ENCODE measurements around the gene PPT2.

PPT2 gene, protein sequence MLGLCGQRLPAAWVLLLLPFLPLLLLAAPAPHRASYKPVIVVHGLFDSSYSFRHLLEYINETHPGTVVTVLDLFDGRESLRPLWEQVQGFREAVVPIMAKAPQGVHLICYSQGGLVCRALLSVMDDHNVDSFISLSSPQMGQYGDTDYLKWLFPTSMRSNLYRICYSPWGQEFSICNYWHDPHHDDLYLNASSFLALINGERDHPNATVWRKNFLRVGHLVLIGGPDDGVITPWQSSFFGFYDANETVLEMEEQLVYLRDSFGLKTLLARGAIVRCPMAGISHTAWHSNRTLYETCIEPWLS

GRCh38 chr6:32153564-32154513, at the start of gene PPT2:
Gene PPT2, plus strand, starts transcription at chr6:32154141. Its CDS starts 454 bp downstream, at chr6:32154595.
- peak; percentile 88 for DNase-seq (ENCODE audit: low read depth in 2 of 2)

DNA sequence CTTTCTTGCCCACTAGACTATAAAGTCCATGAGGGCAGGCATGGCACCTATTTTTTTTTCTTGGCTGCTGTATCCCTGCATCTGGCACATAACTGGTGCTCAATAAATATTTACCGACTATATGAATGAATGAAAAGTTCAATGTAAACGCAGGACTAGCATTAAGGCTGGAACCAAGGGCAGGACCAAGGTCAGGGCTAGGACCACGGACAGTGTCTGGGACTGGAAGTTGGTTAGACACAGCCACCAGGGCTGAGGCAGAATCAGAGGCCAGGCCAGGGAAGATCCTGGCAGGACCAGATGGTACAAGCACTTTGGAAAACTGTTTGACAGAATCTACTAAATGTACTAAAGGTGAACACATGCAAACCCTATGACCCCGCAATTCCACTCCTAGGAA, 48.5 kb upstream of the PPT2 start:
- no peak for DNase-seq (ENCODE audit: low read depth in 2 of 2)

GRCh38 chr6:32107406-32107805, 46.5 kb upstream of the PPT2 start:
- no peak for DNase-seq (ENCODE audit: low read depth in 2 of 2)

DNA sequence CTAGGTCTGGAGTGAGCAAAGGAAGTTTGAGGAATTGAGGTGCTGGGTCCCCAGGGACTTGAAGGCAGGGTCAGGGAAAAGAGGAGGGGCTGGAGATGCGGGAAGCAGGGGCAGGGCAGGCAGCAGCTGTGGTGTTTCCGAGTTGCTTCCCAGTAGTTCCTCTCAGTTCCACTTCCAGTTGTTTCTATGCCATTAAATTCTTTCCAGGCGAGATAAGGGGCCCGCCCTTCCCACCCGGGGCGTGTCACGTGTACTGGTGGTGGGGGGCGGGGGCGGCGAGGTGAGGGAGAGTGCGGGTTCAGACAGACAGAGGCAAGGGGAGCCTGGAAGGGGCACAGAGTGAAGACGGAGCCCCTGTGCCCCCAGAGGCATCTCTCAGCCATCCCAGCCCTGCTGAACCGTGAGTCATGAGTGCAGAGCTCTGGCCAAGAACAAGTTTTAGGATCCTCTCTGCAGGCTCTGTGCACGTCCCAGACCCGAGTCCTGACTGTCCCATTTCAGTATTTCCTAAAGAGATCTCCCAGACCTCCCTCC, 45.8 kb upstream of the PPT2 start:
- no peak for DNase-seq (ENCODE audit: low read depth in 2 of 2)

GRCh38 chr6:32108727-32109113, 45.2 kb upstream of the PPT2 start:
- DNase-seq (ENCODE audit: low read depth in 2 of 2) = no peak

- no peak for DNase-seq (ENCODE audit: low read depth in 2 of 2)
Observed at GRCh38 chr6:32109114-32109764, 44.7 kb upstream of the PPT2 start, which contains the start of gene TNXB. Gene TNXB, minus strand, starts transcription at chr6:32109338. Its CDS starts 11,140 bp downstream, at chr6:32098198.

- DNase-seq (ENCODE audit: low read depth in 2 of 2) = no peak
Observed at GRCh38 chr6:32109765-32110160, 44.2 kb upstream of the PPT2 start.

GRCh38 chr6:32110632-32111031, 43.3 kb upstream of the PPT2 start:
- no peak for DNase-seq (ENCODE audit: low read depth in 2 of 2)

DNA sequence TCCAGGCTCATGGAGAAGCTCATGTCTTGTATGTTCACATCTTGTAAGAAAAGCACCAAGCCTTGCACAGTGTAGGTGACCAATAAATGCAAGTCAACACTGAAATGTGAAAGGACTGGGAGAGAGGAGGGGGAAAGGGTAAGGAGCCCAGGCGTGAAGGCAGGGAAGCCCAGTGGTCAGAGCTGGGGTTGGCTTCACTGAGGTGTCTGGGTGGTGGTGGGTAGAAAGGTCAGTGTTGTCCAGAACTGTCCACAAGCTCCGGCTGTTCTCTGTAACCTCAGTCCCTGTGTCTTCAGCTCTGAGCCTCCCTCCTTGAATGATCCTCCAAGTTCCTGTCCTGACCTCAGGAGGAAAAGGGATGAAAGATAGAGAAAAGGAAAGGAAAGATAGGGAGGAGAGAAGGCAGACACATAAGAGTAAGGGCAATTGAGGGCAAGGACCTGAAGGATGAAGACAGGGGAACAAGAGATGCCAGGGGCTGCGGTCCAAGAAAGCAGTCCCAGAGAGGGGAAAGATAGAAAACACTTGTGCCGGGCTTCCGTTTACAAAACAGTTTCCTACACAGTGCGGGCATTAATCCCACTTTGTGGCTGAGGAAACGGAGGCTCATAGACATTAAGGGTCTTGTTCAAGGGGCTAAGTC, 42.4 kb upstream of the PPT2 start:
- DNase-seq (ENCODE audit: low read depth in 2 of 2) = no peak

DNA sequence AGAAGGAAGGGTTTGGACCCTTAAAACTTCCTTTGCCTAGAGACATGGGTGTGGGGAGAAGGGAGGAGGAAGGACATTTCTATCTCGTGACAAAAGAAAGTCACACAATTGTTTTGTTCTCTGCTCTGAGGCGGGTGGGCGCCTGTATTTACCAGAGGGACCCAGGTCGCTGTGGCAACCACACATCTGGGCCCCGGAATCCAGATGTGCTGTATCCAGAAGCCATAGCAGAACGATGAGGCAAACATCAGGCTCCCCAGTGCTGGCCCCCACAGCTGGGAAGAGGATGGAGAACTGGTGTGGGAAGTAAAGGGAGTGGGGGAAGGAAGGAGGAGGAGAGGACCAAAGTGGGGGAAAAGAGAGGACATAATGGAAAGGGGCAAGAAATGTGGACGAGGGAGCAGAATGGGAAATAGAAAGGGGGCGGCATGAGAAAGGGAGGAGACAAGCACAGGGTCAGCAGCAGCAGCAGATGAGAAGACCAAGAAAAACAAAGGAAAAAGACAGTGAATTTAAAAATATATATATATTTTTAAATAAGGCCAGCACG, 41.4 kb upstream of the PPT2 start:
- DNase-seq (ENCODE audit: low read depth in 2 of 2) = no peak

DNA sequence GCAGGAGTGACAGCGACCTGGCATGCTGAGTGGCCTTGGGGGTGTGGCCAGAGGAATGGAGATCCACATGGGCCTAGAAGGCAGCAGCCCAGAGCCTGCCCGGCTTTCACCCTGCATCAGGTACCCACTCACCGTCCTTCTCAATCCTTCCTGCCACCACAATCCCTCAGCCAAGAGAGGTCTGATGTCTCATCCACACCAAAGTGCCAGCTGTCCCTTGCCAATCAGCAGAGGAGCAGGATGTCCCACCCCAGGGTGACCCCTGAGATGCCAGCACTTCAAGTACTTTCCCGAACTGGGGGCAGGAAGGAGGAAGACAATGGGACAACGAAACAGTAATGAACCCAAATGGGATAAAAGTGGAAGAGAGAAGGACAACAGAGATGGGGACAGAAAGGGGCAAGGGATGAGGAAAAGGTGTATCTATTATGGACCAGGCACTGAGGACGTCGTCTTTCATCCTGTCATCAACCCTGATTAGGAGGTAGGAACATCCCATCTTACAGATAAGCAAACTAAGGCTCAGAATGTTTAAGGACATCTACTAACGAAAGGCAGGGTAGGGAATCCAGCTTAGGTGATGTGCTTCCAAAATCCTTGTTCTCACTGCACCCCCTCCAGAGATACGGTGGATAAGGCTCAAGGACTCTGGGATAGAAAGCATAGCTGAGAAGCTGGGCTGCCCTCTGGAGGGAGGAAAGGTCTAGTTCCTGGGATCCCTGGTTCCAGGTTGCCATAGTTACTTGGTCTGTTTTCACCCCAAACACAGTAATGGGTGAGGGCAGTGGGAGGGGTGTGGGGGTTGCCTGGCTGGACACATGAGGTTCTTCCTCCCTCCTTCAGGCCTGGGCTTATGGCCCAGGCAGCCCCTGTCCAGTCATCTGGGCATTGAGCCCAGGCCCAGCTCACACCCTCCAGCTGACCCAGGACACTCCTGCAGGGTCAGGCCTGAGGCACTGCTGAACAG, 40.3 kb upstream of the PPT2 start:
- no peak for DNase-seq (ENCODE audit: low read depth in 2 of 2)

GRCh38 chr6:32114796-32115195, 39.1 kb upstream of the PPT2 start:
- DNase-seq (ENCODE audit: low read depth in 2 of 2) = no peak

DNA sequence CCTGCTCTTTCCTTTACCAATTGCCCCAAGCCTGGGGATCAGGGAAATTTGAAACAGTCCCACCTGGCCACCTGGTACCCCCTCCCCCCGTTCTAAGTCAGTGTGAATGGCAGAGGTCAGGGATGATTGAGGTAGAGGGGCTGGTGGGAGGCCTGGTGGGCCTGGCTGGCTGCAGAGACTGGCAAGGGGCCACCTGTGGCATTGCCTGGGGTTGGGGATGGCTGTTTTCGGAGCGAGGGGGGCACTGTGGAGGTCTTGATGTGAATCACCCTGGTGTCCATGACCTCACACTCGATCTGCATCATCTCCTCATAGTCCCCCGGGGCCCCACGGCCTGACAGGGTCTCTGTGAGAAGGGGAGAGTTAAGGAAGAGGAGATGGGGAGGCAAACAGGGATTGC, 38.3 kb upstream of the PPT2 start:
- no peak for DNase-seq (ENCODE audit: low read depth in 2 of 2)

- DNase-seq (ENCODE audit: low read depth in 2 of 2) = no peak
Observed at GRCh38 chr6:32116674-32117073, 37.3 kb upstream of the PPT2 start.

- no peak for DNase-seq (ENCODE audit: low read depth in 2 of 2)
Observed at GRCh38 chr6:32117461-32117860, 36.5 kb upstream of the PPT2 start.

DNA sequence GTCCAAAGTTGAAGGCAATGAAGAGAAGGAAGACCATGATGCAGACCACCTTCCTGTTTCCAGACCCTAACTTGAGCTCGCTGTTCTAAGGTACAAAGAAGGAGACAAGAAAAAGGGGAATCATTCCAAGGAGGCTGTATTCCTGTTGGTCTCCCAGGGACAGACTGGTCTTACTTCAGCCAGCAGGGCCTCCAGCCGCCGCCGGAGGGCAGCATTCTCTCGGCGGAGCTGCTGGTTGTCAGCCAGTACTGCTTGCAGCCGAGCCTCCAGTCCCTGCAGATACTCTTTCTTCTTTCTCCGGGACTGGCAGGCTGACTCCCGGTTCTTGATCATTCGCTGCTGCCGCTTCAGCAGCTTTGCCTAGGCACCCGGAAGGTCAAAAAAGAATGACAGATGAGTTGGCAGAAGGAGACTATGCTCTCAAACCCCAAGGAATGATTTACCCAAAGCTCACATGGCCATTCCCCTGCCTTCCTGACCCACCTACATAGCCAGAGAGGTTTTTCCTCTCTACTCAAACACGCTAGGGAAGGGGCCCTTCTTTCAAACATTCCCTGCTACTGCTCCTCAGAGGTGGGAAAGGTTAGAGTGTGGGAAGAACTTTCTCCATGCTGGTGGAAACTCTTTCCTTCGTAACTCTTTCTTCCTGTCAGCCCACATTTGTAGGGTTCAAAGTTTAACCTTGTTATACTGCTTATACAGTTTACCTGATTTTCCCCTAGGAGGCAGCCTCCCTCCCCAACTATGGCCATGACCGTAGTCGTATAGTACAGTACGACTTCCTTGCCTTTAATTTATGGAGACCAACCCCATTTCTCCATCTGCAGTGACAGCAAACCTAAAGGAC, 34.9 kb upstream of the PPT2 start:
- peak in 1 of 2 experiments; percentile 60 for DNase-seq (ENCODE audit: low read depth in 2 of 2)

- no peak for DNase-seq (ENCODE audit: low read depth in 2 of 2)
Observed at GRCh38 chr6:32120573-32121059, 33.3 kb upstream of the PPT2 start.

DNA sequence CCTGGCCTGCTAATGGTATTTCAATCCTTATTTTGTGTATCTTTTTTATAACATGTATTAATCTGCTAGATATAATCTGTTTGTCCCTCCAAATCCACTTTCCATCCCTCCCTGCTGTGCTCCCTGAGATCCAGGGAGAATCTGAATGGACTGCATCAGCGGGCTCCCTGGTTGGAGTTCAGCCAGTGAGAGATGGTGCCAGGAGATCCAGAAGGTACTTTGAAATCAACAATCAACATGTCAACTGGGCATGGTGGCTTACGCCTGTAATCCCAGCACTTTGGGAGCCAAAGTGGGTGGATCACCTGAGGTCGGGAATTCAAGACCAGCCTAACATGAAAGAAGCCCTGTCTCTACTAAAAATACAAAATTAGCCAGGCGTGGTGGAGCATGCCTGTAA, 30.3 kb upstream of the PPT2 start:
- no peak for DNase-seq (ENCODE audit: low read depth in 2 of 2)

GRCh38 chr6:32126880-32127279, 27.1 kb upstream of the PPT2 start:
- no peak for DNase-seq (ENCODE audit: low read depth in 2 of 2)
